ENCODE measurements around the gene MRPS10. TPM values are rescaled to one million over a fixed set of nuclear protein-coding genes. Genes with fewer than 3 reads are reported as not detected.

The MRPS10 gene
- total RNA-seq, 1 donor from 2014 or later: 32.1 TPM

DNA sequence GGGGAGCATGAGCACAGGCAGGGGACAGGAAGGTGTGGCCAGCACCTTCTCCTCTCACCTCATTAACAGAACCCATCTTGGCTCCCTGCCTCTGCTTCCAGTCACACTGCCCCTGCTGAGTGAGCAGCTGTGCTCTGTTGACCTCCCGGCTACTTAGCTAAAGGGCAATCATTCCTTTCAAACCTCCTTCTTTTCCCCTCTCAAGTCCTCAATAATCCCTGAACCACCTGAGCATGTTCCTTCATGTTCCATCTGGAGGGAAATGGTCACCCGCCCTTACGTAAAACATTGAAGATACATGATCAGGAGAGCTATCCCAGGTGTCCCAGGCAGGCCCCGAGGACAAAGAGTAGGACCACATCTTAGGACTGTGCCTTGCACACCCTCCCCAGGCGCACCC, 21.7 kb upstream of the MRPS10 start:
- H3K27me3 Mint-ChIP-seq (ENCODE audit: low read depth, unreplicated experiment): no peaks in the 10 kb centered on the region
- no peaks in the 10 kb centered on the region for H4K20me1 ChIP-seq (ENCODE audit: insufficient read depth, low read length)
- H2AFZ ChIP-seq (ENCODE audit: low read depth, low read length): no peak overlapping the region
- H3K4me3 Mint-ChIP-seq (ENCODE audit: unreplicated experiment): no peak overlapping the region
- DNase-seq (ENCODE audit: low read depth): no peak
- H3K9me3 Mint-ChIP-seq (ENCODE audit: unreplicated experiment): no peaks in the 10 kb centered on the region
- peaks cover 12% of the 10 kb centered on the region for H3K36me3 ChIP-seq (ENCODE audit: insufficient read depth, low read length)
- peaks cover 6% of the 10 kb centered on the region for H3K4me1 Mint-ChIP-seq (ENCODE audit: low read depth, unreplicated experiment)
- no peak for FAIRE-seq
- H3K27ac ChIP-seq (ENCODE audit: low read depth, low read length): no peak overlapping the region
- no peaks in the 10 kb centered on the region for H3K79me2 ChIP-seq (ENCODE audit: insufficient read depth, low read length)
- no peaks in the 10 kb centered on the region for H3K9me3 ChIP-seq (ENCODE audit: insufficient read depth, low read depth, low read length)
- TF ChIP-seq, protein P1, sequence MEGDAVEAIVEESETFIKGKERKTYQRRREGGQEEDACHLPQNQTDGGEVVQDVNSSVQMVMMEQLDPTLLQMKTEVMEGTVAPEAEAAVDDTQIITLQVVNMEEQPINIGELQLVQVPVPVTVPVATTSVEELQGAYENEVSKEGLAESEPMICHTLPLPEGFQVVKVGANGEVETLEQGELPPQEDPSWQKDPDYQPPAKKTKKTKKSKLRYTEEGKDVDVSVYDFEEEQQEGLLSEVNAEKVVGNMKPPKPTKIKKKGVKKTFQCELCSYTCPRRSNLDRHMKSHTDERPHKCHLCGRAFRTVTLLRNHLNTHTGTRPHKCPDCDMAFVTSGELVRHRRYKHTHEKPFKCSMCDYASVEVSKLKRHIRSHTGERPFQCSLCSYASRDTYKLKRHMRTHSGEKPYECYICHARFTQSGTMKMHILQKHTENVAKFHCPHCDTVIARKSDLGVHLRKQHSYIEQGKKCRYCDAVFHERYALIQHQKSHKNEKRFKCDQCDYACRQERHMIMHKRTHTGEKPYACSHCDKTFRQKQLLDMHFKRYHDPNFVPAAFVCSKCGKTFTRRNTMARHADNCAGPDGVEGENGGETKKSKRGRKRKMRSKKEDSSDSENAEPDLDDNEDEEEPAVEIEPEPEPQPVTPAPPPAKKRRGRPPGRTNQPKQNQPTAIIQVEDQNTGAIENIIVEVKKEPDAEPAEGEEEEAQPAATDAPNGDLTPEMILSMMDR (IDR thresholded peaks at IDR 0.05; ENCODE audit: insufficient read depth, low read depth, low read length): no peak
- TF ChIP-seq EZH2 (IDR thresholded peaks at IDR 0.05; ENCODE audit: insufficient read depth, low read length): no peak
- H3K36me3 Mint-ChIP-seq (ENCODE audit: low read depth, unreplicated experiment): peaks cover 6% of the 10 kb centered on the region
- H3K27ac Mint-ChIP-seq (ENCODE audit: unreplicated experiment): no peak overlapping the region
- H3K9ac ChIP-seq (ENCODE audit: low read length): no peak overlapping the region
- H3K4me1 ChIP-seq (ENCODE audit: insufficient read depth, low read length): peaks cover 8% of the 10 kb centered on the region
- no peaks in the 10 kb centered on the region for H3K27me3 ChIP-seq (ENCODE audit: insufficient read depth, low read length)
- H3K4me2 ChIP-seq (ENCODE audit: low read length): peak overlapping the region; percentile 13
- no peak overlapping the region for H3K4me3 ChIP-seq (ENCODE audit: insufficient read depth, low read depth, low read length)

DNA sequence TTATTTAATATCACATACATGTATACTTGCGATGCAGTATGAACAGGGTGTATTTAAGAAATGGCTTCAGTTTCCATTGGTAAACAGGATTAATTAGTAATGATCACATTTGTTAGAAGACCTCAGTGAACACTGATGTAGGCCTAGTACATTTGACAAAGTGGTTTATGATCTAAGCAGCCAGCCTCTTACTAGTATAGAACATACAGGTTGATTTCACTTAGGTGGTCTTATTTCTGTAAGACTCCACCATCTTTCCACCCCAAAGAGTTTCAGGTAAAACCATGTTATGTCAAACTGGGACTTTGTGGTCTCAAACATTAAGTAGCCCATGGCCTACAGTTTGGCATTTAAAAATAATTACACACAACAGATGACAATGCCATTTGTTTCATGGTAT, 20.2 kb upstream of the MRPS10 start:
- Histone ChIP-seq H3K4me1 (ENCODE audit: insufficient read depth, low read length) (peaks cover 8% of the 10 kb centered on the region), H3K9me3 (ENCODE audit: insufficient read depth, low read depth, low read length) (no peaks in the 10 kb centered on the region), H3K27ac (ENCODE audit: low read depth, low read length) (no peak overlapping the region), H4K20me1 (ENCODE audit: insufficient read depth, low read length) (no peaks in the 10 kb centered on the region), H2AFZ (ENCODE audit: low read depth, low read length) (no peak overlapping the region), H3K36me3 (ENCODE audit: insufficient read depth, low read length) (peaks cover 10% of the 10 kb centered on the region), H3K9ac (ENCODE audit: low read length) (no peak overlapping the region), H3K79me2 (ENCODE audit: insufficient read depth, low read length) (no peaks in the 10 kb centered on the region), H3K4me3 (ENCODE audit: insufficient read depth, low read depth, low read length) (no peak overlapping the region), H3K27me3 (ENCODE audit: insufficient read depth, low read length) (no peaks in the 10 kb centered on the region), H3K4me2 (ENCODE audit: low read length) (no peak overlapping the region)
- no peaks in the 10 kb centered on the region for H3K27me3 Mint-ChIP-seq (ENCODE audit: low read depth, unreplicated experiment)
- TF ChIP-seq EZH2 (IDR thresholded peaks at IDR 0.05; ENCODE audit: insufficient read depth, low read length): no peak
- TF ChIP-seq, protein P1 (IDR thresholded peaks at IDR 0.05; ENCODE audit: insufficient read depth, low read depth, low read length): no peak
- FAIRE-seq (no peak), DNase-seq (ENCODE audit: low read depth) (no peak)
- peaks cover 5% of the 10 kb centered on the region for H3K36me3 Mint-ChIP-seq (ENCODE audit: low read depth, unreplicated experiment)
- H3K27ac Mint-ChIP-seq (ENCODE audit: unreplicated experiment): no peak overlapping the region
- H3K4me1 Mint-ChIP-seq (ENCODE audit: low read depth, unreplicated experiment): peaks cover 6% of the 10 kb centered on the region
- H3K9me3 Mint-ChIP-seq (ENCODE audit: unreplicated experiment): no peaks in the 10 kb centered on the region
- H3K4me3 Mint-ChIP-seq (ENCODE audit: unreplicated experiment): no peak overlapping the region

- Histone ChIP-seq H3K4me3 (ENCODE audit: insufficient read depth, low read depth, low read length) (no peak overlapping the region), H3K9me3 (ENCODE audit: insufficient read depth, low read depth, low read length) (no peaks in the 10 kb centered on the region), H3K4me1 (ENCODE audit: insufficient read depth, low read length) (peaks cover 8% of the 10 kb centered on the region), H3K4me2 (ENCODE audit: low read length) (no peak overlapping the region), H3K79me2 (ENCODE audit: insufficient read depth, low read length) (no peaks in the 10 kb centered on the region), H4K20me1 (ENCODE audit: insufficient read depth, low read length) (no peaks in the 10 kb centered on the region), H2AFZ (ENCODE audit: low read depth, low read length) (no peak overlapping the region), H3K27me3 (ENCODE audit: insufficient read depth, low read length) (no peaks in the 10 kb centered on the region), H3K36me3 (ENCODE audit: insufficient read depth, low read length) (peaks cover 6% of the 10 kb centered on the region), H3K27ac (ENCODE audit: low read depth, low read length) (no peak overlapping the region), H3K9ac (ENCODE audit: low read length) (no peak overlapping the region)
- Mint-ChIP-seq H3K27ac (ENCODE audit: unreplicated experiment) (no peak overlapping the region), H3K4me3 (ENCODE audit: unreplicated experiment) (no peak overlapping the region), H3K36me3 (ENCODE audit: low read depth, unreplicated experiment) (peaks cover 8% of the 10 kb centered on the region), H3K4me1 (ENCODE audit: low read depth, unreplicated experiment) (peaks cover 6% of the 10 kb centered on the region), H3K9me3 (ENCODE audit: unreplicated experiment) (no peaks in the 10 kb centered on the region), H3K27me3 (ENCODE audit: low read depth, unreplicated experiment) (no peaks in the 10 kb centered on the region)
- DNase-seq (ENCODE audit: low read depth) (no peak), FAIRE-seq (no peak)
- TF ChIP-seq, protein P1 (IDR thresholded peaks at IDR 0.05; ENCODE audit: insufficient read depth, low read depth, low read length): no peak
- no peak for TF ChIP-seq EZH2 (IDR thresholded peaks at IDR 0.05; ENCODE audit: insufficient read depth, low read length)
Measured at GRCh38 chr6:42236682-42237473, 19.2 kb upstream of the MRPS10 start.

Measured in astrocyte (in vitro differentiated cells and primary cell).